ENCODE data around the gene TMEM123.
A peak's percentile ranks its signal among the peaks of the same experiment; 100 is the strongest.

Gene TMEM123

GRCh38 chr11:102452461-102453301 lies at the start of gene TMEM123:
TMEM123 (minus strand) TSS chr11:102452765; CDS start chr11:102452623, 142 bp downstream.
- DNase-seq (ENCODE audit: low read depth in 2 of 3, low spot score in 2 of 3): peak; percentile 80 to 89 (median 83)

GRCh38 chr11:102500829-102501228 lies 48.3 kb upstream of the TMEM123 start:
- DNase-seq (ENCODE audit: low read depth in 2 of 3, low spot score in 2 of 3): no peak

GRCh38 chr11:102499931-102500330 lies 47.4 kb upstream of the TMEM123 start:
- DNase-seq (ENCODE audit: low read depth in 2 of 3, low spot score in 2 of 3): no peak

- DNase-seq (ENCODE audit: low read depth in 2 of 3, low spot score in 2 of 3): no peak
These were observed 46.6 kb upstream of the TMEM123 start for GRCh38 chr11:102499151-102499550.

- no peak for DNase-seq (ENCODE audit: low read depth in 2 of 3, low spot score in 2 of 3)
These were observed 44.5 kb upstream of the TMEM123 start for GRCh38 chr11:102497061-102497460.

GRCh38 chr11:102495161-102496042 lies 42.8 kb upstream of the TMEM123 start:
- no peak for DNase-seq (ENCODE audit: low read depth in 2 of 3, low spot score in 2 of 3)

GRCh38 chr11:102494216-102494615 lies 41.7 kb upstream of the TMEM123 start:
- no peak for DNase-seq (ENCODE audit: low read depth in 2 of 3, low spot score in 2 of 3)

- no peak for DNase-seq (ENCODE audit: low read depth in 2 of 3, low spot score in 2 of 3)
These were observed 41.0 kb upstream of the TMEM123 start for GRCh38 chr11:102493524-102493923.

- DNase-seq (ENCODE audit: low read depth in 2 of 3, low spot score in 2 of 3): no peak
These were observed 39.4 kb upstream of the TMEM123 start for GRCh38 chr11:102491969-102492368.

- DNase-seq (ENCODE audit: low read depth in 2 of 3, low spot score in 2 of 3): no peak
These were observed 36.9 kb upstream of the TMEM123 start for GRCh38 chr11:102489186-102490145.

- DNase-seq (ENCODE audit: low read depth in 2 of 3, low spot score in 2 of 3): no peak
These were observed 35.6 kb upstream of the TMEM123 start for GRCh38 chr11:102488208-102488607.

GRCh38 chr11:102487214-102487613 lies 34.6 kb upstream of the TMEM123 start:
- no peak for DNase-seq (ENCODE audit: low read depth in 2 of 3, low spot score in 2 of 3)

- no peak for DNase-seq (ENCODE audit: low read depth in 2 of 3, low spot score in 2 of 3)
These were observed 34.0 kb upstream of the TMEM123 start for GRCh38 chr11:102486584-102486983.

GRCh38 chr11:102485095-102485722 lies 32.6 kb upstream of the TMEM123 start:
- DNase-seq (ENCODE audit: low read depth in 2 of 3, low spot score in 2 of 3): no peak

- no peak for DNase-seq (ENCODE audit: low read depth in 2 of 3, low spot score in 2 of 3)
These were observed 29.9 kb upstream of the TMEM123 start for GRCh38 chr11:102482433-102482832.

- no peak for DNase-seq (ENCODE audit: low read depth in 2 of 3, low spot score in 2 of 3)
These were observed 27.2 kb upstream of the TMEM123 start for GRCh38 chr11:102479733-102480132.

GRCh38 chr11:102478673-102479299 lies 26.2 kb upstream of the TMEM123 start:
- DNase-seq (ENCODE audit: low read depth in 2 of 3, low spot score in 2 of 3): no peak

- no peak for DNase-seq (ENCODE audit: low read depth in 2 of 3, low spot score in 2 of 3)
These were observed 24.2 kb upstream of the TMEM123 start for GRCh38 chr11:102476812-102477211.

GRCh38 chr11:102476069-102476468 lies 23.5 kb upstream of the TMEM123 start:
- no peak for DNase-seq (ENCODE audit: low read depth in 2 of 3, low spot score in 2 of 3)

- no peak for DNase-seq (ENCODE audit: low read depth in 2 of 3, low spot score in 2 of 3)
These were observed 21.0 kb upstream of the TMEM123 start for GRCh38 chr11:102473543-102473942.

Measured in activated CD8-positive, alpha-beta memory T cell treated with anti-CD3 and anti-CD28 coated beads for 48 hours (primary cell).